Measurements from ENCODE around the gene CD2.

- peak; percentile 16 to 72 (median 50) for TF ChIP-seq CTCF (IDR thresholded peaks at IDR 0.05)
- no peak for TF ChIP-seq POLR2A (IDR thresholded peaks at IDR 0.05)
These were observed 63.4 kb downstream of the CD2 start for GRCh38 chr1:116817582-116818064.

Data from body of pancreas (tissue), 4 donors.